Measurements from ENCODE around the gene MMP24. TPM values are rescaled to one million over a fixed set of nuclear protein-coding genes. Genes with fewer than 3 reads are reported as not detected.

The MMP24 gene
- total RNA-seq, 1 experiment from 2014 or later = 23.0 TPM

DNA sequence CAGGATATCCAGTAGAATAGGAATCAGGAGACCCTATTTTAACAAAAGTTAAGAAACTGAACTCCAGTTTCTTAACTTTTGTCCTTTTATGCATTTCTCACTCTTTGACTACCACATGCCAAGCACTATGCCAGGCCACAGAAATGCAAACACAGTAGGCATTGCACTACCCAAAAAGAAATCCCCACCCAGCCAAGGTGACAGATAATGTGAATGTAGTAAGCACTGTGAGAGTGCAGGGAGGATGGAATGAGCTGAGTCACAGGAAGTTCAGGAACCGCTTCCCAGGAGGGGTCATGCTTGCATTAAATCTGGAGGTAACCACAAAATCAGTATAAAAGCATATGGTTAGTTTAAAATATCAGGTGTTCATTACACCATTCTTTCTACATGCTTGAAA is 85.8 kb downstream of the MMP24 start:
- H3K27ac Mint-ChIP-seq = peak overlapping the region in 2 of 3 experiments; percentile 49 to 81; a peak in 4 of 7 replicates
- Histone ChIP-seq H2BK15ac (ENCODE audit: low read depth, low read length) (no peak overlapping the region), H4K91ac (ENCODE audit: insufficient read length, low read depth, low read length) (no peak overlapping the region), H3K14ac (ENCODE audit: insufficient read depth, low read length) (no peak overlapping the region), H3K9me3 (ENCODE audit: control insufficient read depth, low read depth, low read length) (no peaks in the 10 kb centered on the region), H2AK5ac (ENCODE audit: insufficient read length, low read length) (no peak overlapping the region), H3K56ac (ENCODE audit: insufficient read length, low read depth, low read length) (no peak overlapping the region), H2AFZ (ENCODE audit: low read length) (no peak overlapping the region), H3K9ac (ENCODE audit: extremely low read depth, insufficient read length, low read length) (no peak overlapping the region), H3K18ac (ENCODE audit: insufficient read length, low read depth, low read length) (no peak overlapping the region), H2BK5ac (ENCODE audit: insufficient read length, low read length) (no peak overlapping the region), H4K20me1 (ENCODE audit: control insufficient read depth, insufficient read depth, insufficient read length) (no peaks in the 10 kb centered on the region), H3K23me2 (ENCODE audit: insufficient read length, low read depth, low read length, poor library complexity, severe bottlenecking) (no peaks in the 10 kb centered on the region), H4K8ac (replicated peaks; ENCODE audit: insufficient read length, low read depth, low read length) (no peak overlapping the region), H3K79me2 (ENCODE audit: insufficient read depth, low read length) (no peaks in the 10 kb centered on the region), H3K23ac (ENCODE audit: insufficient read length, low read depth, low read length) (no peak overlapping the region), H3K79me1 (ENCODE audit: insufficient read depth, low read depth, low read length, poor library complexity, severe bottlenecking) (no peaks in the 10 kb centered on the region), H3K27me3 (ENCODE audit: insufficient read depth, low read length) (no peaks in the 10 kb centered on the region), H4K5ac (ENCODE audit: insufficient read length, low read depth, low read length) (no peak overlapping the region), H2BK12ac (ENCODE audit: insufficient read length, low read depth, low read length) (no peak overlapping the region), H3K27ac (ENCODE audit: insufficient read length, low read depth, low read length) (no peak overlapping the region), H3T11ph (ENCODE audit: low read length) (no peak overlapping the region), H3K4ac (ENCODE audit: low read depth, low read length) (no peak overlapping the region), H2BK20ac (ENCODE audit: low read depth, low read length, poor library complexity, severe bottlenecking) (no peak overlapping the region), H3K4me1 (ENCODE audit: insufficient read depth, low read length) (peaks cover 2% of the 10 kb centered on the region; the same call in 1 of the 2 replicates), H2BK120ac (ENCODE audit: low read depth, low read length, poor library complexity, severe bottlenecking) (no peak overlapping the region), H3K4me2 (ENCODE audit: insufficient read depth, insufficient read length, low read length) (no peak overlapping the region)
- peak overlapping the region in 1 of 2 experiments; percentile 22; a peak in 1 of 5 replicates for H3K4me3 Mint-ChIP-seq
- no peak for TF ChIP-seq CTCF (conservative IDR thresholded peaks at IDR 0.05)
- no peaks in the 10 kb centered on the region for H3K9me3 Mint-ChIP-seq
- no CpG with 5 or more reads among the region's 1 CpG for WGBS (ENCODE audit: extremely low coverage, insufficient read length, low lambda C conversion rate)
- no peaks in the 10 kb centered on the region for H3K27me3 Mint-ChIP-seq (ENCODE audit: low read depth)
- H3K36me3 Mint-ChIP-seq (ENCODE audit: insufficient read depth in 1 of 3, low read depth in 3 of 3) = peaks cover 2 to 10% (median 4%) of the 10 kb centered on the region in 3 experiments; a peak in 5 of 7 replicates
- no peak for DNase-seq
- H3K4me1 Mint-ChIP-seq = peaks cover 24 to 30% of the 10 kb centered on the region in 2 experiments
